SK-N-SH treated with all-trans-retinoic acid at 6 μM for 48 hours (cell line): ENCODE data around the gene ARFGAP3.

ENCODE experiments used
- BACH2 ChIP-seq: fragments of 250-450 bp; sonication (Bioruptor Pico); IDR thresholded peaks from 2 replicates; pipeline ENCODE4 v1.9.0; 2021; ENCODE audit warnings: mild to moderate bottlenecking, borderline replicate concordance
- SNAI2 ChIP-seq: fragments of 250-450 bp; sonication (Bioruptor Pico); IDR thresholded peaks from 2 replicates; pipeline ENCODE4 v1.5.0; 2020; ENCODE audit warnings: mild to moderate bottlenecking, moderate library complexity
- ZNF8 ChIP-seq: fragments of 450-650 bp; formaldehyde crosslinking; IDR thresholded peaks from 2 replicates; pipeline ENCODE4 v1.5.0; 2020; ENCODE audit warnings: mild to moderate bottlenecking, moderate library complexity
- TF ChIP-seq, protein P1 (sequence below): fragments of 250-450 bp; sonication (Bioruptor Pico); IDR thresholded peaks from 2 replicates; pipeline ENCODE4 v1.5.1; 2020; ENCODE audit warnings: low read depth, mild to moderate bottlenecking, moderate library complexity
- TF ChIP-seq, protein P2 (sequence below): fragments of 250-450 bp; sonication (Bioruptor Pico); IDR thresholded peaks from 2 replicates; pipeline ENCODE4 v1.8.0; 2020; ENCODE audit warnings: mild to moderate bottlenecking, moderate library complexity, borderline replicate concordance

GRCh38 chr22:42805016-42805997 is 51.8 kb downstream of the ARFGAP3 start:
- TF ChIP-seq, protein P1, sequence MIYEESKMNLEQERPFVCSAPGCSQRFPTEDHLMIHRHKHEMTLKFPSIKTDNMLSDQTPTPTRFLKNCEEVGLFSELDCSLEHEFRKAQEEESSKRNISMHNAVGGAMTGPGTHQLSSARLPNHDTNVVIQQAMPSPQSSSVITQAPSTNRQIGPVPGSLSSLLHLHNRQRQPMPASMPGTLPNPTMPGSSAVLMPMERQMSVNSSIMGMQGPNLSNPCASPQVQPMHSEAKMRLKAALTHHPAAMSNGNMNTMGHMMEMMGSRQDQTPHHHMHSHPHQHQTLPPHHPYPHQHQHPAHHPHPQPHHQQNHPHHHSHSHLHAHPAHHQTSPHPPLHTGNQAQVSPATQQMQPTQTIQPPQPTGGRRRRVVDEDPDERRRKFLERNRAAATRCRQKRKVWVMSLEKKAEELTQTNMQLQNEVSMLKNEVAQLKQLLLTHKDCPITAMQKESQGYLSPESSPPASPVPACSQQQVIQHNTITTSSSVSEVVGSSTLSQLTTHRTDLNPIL (CRISPR knock-in tag) = no peak
- TF ChIP-seq BACH2 (CRISPR knock-in tag) (no peak), ZNF8 (CRISPR knock-in tag) (no peak), SNAI2 (CRISPR knock-in tag) (no peak)
- TF ChIP-seq, protein P2, sequence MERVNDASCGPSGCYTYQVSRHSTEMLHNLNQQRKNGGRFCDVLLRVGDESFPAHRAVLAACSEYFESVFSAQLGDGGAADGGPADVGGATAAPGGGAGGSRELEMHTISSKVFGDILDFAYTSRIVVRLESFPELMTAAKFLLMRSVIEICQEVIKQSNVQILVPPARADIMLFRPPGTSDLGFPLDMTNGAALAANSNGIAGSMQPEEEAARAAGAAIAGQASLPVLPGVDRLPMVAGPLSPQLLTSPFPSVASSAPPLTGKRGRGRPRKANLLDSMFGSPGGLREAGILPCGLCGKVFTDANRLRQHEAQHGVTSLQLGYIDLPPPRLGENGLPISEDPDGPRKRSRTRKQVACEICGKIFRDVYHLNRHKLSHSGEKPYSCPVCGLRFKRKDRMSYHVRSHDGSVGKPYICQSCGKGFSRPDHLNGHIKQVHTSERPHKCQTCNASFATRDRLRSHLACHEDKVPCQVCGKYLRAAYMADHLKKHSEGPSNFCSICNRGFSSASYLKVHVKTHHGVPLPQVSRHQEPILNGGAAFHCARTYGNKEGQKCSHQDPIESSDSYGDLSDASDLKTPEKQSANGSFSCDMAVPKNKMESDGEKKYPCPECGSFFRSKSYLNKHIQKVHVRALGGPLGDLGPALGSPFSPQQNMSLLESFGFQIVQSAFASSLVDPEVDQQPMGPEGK = no peak
